ENCODE results near the gene MGAM2.
"Not testable (repeated sequence)": the region's sequence is repeated elsewhere in the genome, so short reads cannot be mapped to it uniquely, and the experiment has no call there.

MGAM2 gene

GRCh38 chr7:142088022-142088714 lies 23.4 kb upstream of the MGAM2 start:
- TF ChIP-seq CTCF (IDR thresholded peaks at IDR 0.05; ENCODE audit: low read length, missing control alignments) = no peak
- no peak for DNase-seq (ENCODE audit: low read depth)
- no peak overlapping the region for H3K4me3 ChIP-seq (replicated peaks; ENCODE audit: low read depth, low read length)

GRCh38 chr7:142089035-142089434 lies 22.5 kb upstream of the MGAM2 start:
- no peak for TF ChIP-seq CTCF (IDR thresholded peaks at IDR 0.05; ENCODE audit: low read length, missing control alignments)
- H3K4me3 ChIP-seq (replicated peaks; ENCODE audit: low read depth, low read length) = no peak overlapping the region
- DNase-seq (ENCODE audit: low read depth) = no peak

DNA sequence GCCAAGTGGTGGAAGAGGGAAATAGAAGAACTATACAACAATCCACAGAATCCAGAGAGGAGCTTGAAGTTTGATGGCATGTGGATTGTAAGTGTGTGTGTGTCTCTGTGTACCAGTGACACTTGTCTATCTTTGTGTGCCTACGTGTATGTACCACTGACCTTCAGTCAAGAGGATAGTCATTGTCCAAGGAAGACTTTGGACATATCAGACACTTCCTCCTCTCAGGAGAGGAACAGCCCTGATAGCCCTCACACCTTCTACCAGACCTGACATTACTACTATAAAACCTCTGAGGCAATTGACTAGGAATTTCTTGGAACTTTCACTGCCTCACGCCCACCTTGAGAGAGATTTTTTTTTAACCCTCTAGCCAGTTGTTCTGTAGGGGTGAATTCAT lies 19.6 kb upstream of the MGAM2 start:
- no peak overlapping the region for H3K4me3 ChIP-seq (replicated peaks; ENCODE audit: low read depth, low read length)
- TF ChIP-seq CTCF (IDR thresholded peaks at IDR 0.05; ENCODE audit: low read length, missing control alignments) = no peak
- no peak for DNase-seq (ENCODE audit: low read depth)

DNA sequence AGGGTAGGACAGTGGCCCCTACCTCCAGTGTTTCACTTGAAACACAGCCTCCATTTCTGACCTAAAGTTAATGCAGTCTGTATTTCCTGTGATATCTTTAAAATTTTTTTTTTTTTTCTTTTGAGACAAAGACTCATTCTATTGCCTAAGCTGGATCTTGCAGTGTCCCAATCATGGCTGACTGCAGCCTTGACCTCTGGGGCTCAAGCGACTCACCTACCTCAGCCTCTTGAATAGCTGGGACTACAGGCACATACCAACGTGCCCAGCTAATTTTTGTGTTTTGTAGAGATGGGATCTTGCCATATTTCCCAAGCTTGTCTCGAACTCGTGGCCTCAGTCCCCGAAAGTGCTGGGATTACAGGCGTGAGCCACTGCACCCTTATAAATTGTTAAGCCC lies 16.7 kb upstream of the MGAM2 start:
- no peak for DNase-seq (ENCODE audit: low read depth)
- no peak for TF ChIP-seq CTCF (IDR thresholded peaks at IDR 0.05; ENCODE audit: low read length, missing control alignments)

DNA sequence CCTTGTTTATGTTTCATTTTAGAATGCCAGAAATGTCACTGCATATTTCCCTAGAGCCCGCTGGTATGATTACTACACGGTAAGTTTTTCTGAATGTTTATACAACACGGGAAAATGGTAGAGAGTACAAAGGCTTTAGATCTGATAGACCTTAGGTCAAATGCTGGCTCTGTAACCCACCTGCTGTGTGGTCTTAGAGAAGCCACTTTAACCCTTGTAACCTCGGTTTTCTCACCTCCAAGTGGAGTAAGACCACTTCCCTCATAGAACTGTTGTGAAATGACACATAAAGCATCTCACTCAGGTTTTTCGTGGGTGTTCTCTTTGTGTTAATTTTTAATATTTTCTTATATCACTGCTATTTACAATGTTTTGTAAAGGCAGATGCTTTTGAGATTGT lies 13.9 kb upstream of the MGAM2 start:
- no peak for DNase-seq (ENCODE audit: low read depth)
- TF ChIP-seq CTCF (IDR thresholded peaks at IDR 0.05; ENCODE audit: low read length, missing control alignments) = no peak
- no peak overlapping the region for H3K4me3 ChIP-seq (replicated peaks; ENCODE audit: low read depth, low read length)

More for the DNA sequence above, 16.7 kb upstream of the MGAM2 start:
- no peak overlapping the region for H3K4me3 ChIP-seq (replicated peaks; ENCODE audit: low read depth, low read length)

DNA sequence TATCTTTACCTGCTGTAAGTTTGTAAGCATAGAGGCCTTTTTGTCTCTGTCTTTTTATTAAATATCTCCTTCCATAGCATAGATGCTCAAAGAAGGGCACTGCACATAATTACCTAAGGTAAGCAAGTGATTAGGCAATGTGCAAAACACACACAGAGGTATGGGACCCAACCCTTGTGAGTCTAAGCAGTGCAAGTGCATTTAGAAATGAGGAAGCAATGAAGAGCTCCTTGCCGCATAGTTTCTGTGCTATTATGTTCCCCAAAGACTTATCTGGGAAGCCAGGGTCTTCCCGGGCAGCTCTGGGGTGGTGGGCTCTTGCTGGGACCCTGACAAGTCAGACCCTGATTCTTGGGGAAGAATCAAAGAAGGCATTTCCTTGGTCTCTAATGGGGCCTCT lies 13.5 kb upstream of the MGAM2 start:
- no peak for TF ChIP-seq CTCF (IDR thresholded peaks at IDR 0.05; ENCODE audit: low read length, missing control alignments)
- DNase-seq (ENCODE audit: low read depth) = no peak
- H3K4me3 ChIP-seq (replicated peaks; ENCODE audit: low read depth, low read length) = no peak overlapping the region

- H3K4me3 ChIP-seq (replicated peaks; ENCODE audit: low read depth, low read length); DNase-seq (ENCODE audit: low read depth): not testable (repeated sequence)
Observed at GRCh38 chr7:142099347-142099746, 12.2 kb upstream of the MGAM2 start.
